AG04449 (cell line): ENCODE results near the gene ZNF836.

Experiments
- CTCF ChIA-PET: fragments of 350-600 bp; formaldehyde crosslinking; extraction: SDS; loops from one replicate; lab custom pipeline; 2021; ENCODE audit warnings: antibody characterized with exemption; lab: Yijun Ruan, JAX
- POLR2A ChIA-PET: fragments of 400-600, 350-600 bp; formaldehyde crosslinking; extraction: SDS; loops from one replicate; lab custom pipeline; 2020; ENCODE audit warnings: antibody characterized with exemption, inconsistent platforms; lab: Yijun Ruan, JAX
- DNase-seq: peaks from one replicate; pipeline ENCODE4 v3.0.0-alpha.2; 2010; ENCODE audit warnings: low read depth, low spot score
- H3K4me3 ChIP-seq: 2 replicates; pipeline ENCODE4 v1.5.1; 2011; ENCODE audit warnings: low read depth, mild to moderate bottlenecking, control low read depth, low read length
- TF ChIP-seq, protein P1 (sequence below): IDR thresholded peaks from one replicate; pipeline ENCODE4 v1.5.1; 2011; ENCODE audit warnings: mild to moderate bottlenecking, moderate library complexity, low read length, control low read depth, inconsistent platforms; ENCODE audit not compliant: insufficient read depth; ENCODE audit errors: missing control alignments

ZNF836 gene

DNA sequence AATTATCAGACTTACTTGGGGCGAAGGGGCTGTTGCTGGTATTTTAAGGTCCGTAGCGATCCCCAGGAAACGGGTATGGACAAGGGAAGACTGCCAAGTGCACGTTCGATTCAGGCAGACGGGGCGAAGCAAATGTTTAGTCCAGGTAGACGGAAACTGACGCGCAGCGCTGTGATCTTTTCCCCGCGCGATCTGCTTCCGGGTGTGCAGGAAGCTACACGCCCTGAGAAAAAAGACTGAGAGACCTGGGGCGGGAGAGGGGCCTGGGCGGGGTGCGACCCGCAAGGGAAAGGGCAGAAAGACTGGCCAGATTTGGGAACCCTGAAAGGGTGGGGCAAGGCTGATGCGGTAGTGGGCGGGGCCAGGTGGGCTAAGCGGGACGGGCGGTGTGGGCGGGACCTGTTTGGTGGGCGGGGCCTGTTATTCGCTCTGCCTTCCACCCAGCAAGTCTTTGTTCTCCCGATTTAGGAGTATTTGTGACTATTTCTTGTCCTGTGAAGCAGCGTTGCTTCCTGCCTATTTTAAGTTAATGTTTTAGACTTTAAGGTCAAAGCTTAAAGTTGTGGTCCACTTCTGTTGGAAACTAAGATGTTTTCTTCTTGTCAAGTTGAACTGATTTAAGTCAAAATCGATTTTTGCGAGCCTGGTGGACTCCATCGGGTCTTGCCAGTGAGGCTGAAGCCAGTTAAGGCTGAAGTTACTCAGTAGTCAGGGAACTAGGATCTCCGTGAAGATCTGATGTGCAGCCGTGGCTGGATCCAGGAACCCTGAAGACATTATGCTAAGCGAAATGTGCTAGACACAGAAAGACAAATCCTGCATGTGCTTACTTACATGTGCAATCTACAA lies at the start of gene ZNF836:
Gene ZNF836 (minus strand): TSS at position 301 of the 849 bp plus-strand sequence. CDS start 3,549 bp downstream, outside the sequence.
- POLR2A ChIA-PET, result interaction anchor here (0.6 kb wide), 1 partner anchor 28 kb away, joined by 3 read pairs; no protein-coding TSS in a partner anchor
- TF ChIP-seq, protein P1, sequence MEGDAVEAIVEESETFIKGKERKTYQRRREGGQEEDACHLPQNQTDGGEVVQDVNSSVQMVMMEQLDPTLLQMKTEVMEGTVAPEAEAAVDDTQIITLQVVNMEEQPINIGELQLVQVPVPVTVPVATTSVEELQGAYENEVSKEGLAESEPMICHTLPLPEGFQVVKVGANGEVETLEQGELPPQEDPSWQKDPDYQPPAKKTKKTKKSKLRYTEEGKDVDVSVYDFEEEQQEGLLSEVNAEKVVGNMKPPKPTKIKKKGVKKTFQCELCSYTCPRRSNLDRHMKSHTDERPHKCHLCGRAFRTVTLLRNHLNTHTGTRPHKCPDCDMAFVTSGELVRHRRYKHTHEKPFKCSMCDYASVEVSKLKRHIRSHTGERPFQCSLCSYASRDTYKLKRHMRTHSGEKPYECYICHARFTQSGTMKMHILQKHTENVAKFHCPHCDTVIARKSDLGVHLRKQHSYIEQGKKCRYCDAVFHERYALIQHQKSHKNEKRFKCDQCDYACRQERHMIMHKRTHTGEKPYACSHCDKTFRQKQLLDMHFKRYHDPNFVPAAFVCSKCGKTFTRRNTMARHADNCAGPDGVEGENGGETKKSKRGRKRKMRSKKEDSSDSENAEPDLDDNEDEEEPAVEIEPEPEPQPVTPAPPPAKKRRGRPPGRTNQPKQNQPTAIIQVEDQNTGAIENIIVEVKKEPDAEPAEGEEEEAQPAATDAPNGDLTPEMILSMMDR, result no peak
- CTCF ChIA-PET, result interaction anchor here (0.7 to 1.2 kb wide), 3 partner anchors 32 to 66 kb away, joined by 3 to 4 read pairs (median 3); partner anchors contain the start of gene ZNF616

DNA sequence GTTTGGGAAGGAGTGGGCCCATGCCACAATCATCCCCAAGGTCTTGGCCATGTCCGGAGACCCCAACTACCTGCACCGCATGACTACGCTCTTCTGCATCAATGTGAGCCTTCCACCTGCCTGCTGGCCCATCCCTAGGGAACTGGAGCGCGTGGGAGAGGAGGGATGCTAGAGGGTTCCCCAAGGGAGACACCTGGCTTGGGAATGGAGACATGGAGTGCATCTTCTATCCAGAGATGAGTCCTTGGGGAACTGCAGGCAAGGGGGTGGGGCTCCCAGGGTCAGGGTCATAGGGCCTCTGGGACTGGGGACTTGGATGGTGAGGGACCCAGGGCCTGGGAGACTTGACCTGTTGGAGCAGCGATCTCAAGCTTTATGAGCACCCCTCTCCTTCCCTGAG lies 49.6 kb upstream of the ZNF836 start:
- no peak overlapping the region for H3K4me3 ChIP-seq
- CTCF ChIA-PET, result interaction anchor here (1.0 to 1.1 kb wide), 2 partner anchors 16 to 82 kb away, joined by 3 to 4 read pairs; no protein-coding TSS in a partner anchor
- TF ChIP-seq, protein P1, result no peak
- POLR2A ChIA-PET, result no interaction called here
- no peak for DNase-seq

More for the DNA sequence above, at the start of gene ZNF836:
- DNase-seq, result no peak
- H3K4me3 ChIP-seq, result peak within 1 kb of the TSS; percentile 82

DNA sequence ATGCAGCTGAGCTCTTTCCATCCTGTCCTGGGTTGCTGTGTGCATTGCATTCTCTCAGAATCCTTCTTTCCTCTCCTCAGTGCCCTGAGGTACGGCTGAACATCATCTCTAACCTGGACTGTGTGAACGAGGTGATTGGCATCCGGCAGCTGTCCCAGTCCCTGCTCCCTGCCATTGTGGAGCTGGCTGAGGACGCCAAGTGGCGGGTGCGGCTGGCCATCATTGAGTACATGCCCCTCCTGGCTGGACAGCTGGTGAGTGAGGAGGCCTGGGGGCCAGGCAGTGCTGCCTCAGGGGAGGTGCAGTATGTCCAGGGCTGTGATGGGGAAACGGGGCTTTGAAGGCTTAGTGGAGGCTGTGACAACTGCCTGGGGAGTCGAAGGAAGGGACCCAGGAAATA lies 48.2 kb upstream of the ZNF836 start:
- TF ChIP-seq, protein P1, result no peak
- CTCF ChIA-PET, result interaction anchor here (1.3 to 1.4 kb wide), 2 partner anchors 16 to 18 kb away, joined by 4 read pairs; no protein-coding TSS in a partner anchor
- H3K4me3 ChIP-seq, result no peak overlapping the region
- POLR2A ChIA-PET, result interaction anchor here (0.7 kb wide), 1 partner anchor 19 kb away, joined by 3 read pairs; no protein-coding TSS in a partner anchor
- DNase-seq, result no peak

DNA sequence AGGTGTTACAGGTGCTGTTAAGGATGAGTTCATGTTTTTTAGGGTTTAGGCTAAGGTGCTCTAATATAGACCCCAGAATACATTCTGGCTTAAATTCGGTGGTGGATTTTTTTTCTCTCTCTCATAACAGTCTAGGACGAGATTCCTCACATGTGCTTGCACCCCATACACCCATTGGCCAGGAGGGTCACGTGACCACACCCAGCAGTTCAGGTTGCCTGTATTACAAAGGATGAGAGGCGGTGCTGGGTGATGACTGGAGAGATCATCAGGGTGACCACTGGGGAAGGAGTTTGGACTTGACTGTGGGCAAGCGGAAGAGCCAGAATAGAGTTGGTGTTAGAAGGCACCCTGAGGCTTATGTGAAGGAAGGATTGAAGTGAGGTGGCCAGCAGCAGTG lies 46.2 kb upstream of the ZNF836 start:
- H3K4me3 ChIP-seq, result no peak overlapping the region
- DNase-seq, result no peak
- CTCF ChIA-PET, result no interaction called here
- TF ChIP-seq, protein P1, result no peak
- POLR2A ChIA-PET, result no interaction called here

DNA sequence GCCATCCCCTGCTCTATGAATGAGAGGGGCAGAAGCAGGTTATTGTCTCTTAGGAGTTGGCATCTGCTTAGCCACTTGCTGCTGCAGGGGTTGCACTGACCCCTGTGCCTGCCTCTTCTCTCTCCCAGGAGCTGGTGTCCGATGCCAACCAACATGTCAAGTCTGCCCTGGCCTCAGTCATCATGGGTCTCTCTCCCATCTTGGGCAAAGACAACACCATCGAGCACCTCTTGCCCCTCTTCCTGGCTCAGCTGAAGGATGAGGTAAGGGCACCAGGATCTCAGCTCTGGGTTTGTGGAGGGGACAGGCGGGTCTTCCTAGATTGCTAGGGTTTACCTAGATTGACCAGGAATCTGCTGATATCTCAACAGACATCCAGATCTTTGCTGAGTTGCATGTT lies 45.0 kb upstream of the ZNF836 start:
- CTCF ChIA-PET, result no interaction called here
- H3K4me3 ChIP-seq, result no peak overlapping the region
- POLR2A ChIA-PET, result no interaction called here

More for the DNA sequence above, 45.0 kb upstream of the ZNF836 start:
- TF ChIP-seq, protein P1, result no peak
- DNase-seq, result no peak
